HG02885 (cell line): ENCODE measurements around the gene MIS18A.
"Not testable (repeated sequence)": the region's sequence is repeated elsewhere in the genome, so short reads cannot be mapped to it uniquely, and the experiment has no call there.

Experiments
- ATAC-seq: cut with Tn5 transposase; IDR thresholded peaks from one replicate; pipeline ENCODE4 v1.9.1; 2021; ENCODE audit warnings: mild to moderate bottlenecking; ENCODE audit not compliant: unreplicated experiment, poor library complexity

Gene MIS18A, protein sequence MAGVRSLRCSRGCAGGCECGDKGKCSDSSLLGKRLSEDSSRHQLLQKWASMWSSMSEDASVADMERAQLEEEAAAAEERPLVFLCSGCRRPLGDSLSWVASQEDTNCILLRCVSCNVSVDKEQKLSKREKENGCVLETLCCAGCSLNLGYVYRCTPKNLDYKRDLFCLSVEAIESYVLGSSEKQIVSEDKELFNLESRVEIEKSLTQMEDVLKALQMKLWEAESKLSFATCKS

DNA sequence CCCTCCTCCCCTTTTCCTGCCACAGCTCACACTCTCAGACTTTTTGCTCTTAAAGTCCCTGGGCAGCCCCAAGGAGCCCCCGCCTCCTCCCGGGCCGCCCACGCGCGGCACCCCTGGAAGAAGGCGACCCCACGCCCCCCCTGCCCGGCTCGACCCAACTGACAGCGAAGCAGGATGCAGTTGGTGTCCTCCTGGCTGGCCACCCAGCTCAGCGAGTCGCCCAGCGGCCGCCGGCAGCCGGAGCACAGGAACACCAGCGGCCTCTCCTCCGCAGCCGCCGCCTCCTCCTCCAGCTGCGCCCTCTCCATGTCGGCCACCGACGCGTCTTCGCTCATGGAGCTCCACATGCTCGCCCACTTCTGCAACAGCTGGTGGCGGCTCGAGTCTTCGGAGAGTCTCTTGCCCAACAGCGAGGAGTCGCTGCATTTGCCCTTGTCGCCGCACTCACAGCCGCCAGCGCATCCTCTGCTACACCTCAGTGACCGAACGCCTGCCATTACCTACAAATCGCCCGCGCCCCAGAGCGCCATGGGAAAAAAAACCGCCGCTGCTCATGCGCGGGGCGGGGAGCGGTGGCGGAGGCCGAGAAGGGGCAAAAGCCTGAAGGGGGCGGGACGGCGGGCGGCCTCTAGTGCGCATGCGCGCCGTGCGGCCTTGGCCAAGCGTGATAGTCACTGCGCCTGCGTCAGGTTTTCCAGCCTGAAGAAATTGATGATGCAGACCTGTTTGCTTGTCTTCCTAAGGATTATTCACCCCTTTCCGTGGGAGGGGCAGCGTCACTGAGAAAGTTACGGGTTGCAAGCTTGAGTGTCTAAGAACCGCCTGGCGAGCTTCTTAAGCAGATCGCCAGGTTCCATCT, at the start of gene MIS18A:
TSS of gene MIS18A (minus strand) at position 532 of the 859 bp plus-strand sequence. CDS start at position 497, 35 bp downstream.
- ATAC-seq = peak; percentile 93

DNA sequence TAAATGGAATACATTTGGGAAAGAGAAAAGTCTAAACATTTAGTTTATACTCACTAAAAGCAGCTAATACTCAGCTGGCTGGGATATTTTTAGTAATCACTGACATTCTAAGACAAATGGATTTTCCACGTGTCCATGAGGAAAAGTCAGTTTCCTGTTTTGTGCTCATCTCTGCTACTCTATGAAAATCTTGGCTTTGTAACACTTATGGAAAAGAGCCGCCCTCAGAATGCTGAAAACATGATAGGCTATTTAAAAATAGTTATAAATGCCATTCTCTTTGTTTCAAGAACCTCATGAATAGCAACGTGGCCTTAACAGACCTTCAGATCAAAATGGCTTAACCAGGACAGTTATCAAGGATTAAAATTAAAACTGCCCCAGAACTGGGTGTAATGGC, 49.7 kb upstream of the MIS18A start:
- no peak for ATAC-seq

DNA sequence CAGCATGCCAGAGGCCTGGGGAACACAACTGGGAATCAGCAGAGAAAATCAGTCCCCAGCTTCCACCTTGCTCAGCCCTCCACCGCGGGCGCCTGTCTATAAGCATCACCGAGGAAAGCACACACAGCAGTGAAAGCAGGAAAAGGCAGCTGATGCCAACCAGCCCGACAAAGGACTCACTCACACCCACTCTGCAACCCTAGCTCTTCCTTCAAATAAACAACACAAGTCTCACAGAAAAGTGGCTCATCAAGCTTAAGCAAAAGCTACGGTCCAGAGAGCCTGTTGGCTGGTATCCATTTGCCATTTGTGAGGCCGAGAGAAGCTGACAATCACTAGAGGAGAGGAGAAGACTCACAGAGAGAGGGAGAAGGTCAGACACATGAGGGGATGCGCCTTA, 46.9 kb upstream of the MIS18A start:
- no peak for ATAC-seq

DNA sequence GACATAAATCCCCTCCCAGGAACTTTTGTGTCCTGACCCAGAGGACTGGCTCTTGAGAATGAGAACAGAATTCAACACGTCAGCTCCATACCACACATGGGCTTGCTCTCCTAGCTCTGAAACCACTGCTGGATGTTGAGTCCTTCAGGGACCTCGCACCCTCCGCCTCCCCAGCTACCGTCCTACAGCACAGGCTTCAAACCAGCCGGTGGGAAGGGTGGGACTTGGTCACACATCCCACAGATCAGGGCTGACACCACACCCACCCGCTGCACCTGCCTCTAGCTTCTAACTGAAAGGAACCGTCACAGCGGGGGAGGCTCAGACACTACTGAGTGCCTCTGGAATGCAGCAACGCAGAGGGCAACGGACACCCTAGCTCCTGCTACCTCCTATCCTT, 43.8 kb upstream of the MIS18A start:
- no peak for ATAC-seq

DNA sequence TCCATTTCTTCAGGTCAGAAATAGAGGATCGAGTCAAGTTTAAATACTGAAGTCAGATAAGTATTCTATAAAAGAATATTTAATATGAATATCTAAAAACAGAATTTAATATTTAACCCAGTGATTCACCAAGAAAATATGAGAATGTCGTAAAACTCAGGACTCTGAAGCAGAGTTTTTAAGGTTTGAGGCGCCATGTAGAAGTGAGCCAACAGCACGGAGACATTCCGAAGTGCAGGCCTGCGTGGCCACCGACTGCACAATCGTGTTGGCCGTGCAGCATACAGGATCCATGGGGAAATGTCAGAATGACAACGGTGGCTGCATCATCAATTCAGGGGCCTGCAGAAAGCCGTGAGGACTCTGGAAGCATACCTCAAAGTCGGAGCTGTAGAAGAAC, 43.3 kb upstream of the MIS18A start:
- no peak for ATAC-seq

DNA sequence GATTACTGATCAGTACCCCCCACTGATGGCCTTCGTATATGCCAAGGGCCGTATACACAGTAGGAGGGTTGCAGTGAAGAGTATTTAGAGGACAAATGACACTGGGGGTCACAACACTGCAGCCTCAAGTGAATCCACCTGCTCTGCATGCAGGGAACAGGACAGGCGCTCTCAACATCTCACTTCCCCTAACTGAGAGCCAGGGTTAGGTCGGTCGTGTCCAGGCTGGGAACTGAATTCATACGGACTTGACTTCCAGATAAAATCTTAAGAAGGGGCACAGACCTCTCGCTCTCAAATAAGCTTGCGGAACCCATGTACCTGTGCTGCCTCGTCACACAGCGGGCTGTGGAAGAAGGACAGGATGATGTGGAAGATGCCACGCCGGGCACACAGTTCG, 42.6 kb upstream of the MIS18A start:
- no peak for ATAC-seq

DNA sequence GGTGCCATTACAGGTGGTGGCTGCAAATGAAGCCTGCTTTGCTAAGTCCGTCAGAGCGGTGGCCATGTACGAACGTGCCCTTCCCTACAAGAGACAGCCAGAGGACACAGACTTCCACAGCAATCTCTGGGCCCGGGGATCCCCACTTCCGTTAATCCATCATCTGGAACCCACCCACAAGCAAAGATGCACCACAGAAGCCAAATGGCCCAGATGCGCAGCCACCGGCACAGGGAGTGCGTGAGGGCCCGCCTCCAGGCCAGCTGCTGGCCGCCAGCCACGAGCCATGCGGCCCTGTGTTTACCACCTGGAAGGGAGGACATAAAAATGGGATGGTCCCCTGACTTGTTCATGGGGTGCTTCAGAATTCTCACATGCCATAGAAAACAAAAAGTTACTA, 41.9 kb upstream of the MIS18A start:
- no peak for ATAC-seq

DNA sequence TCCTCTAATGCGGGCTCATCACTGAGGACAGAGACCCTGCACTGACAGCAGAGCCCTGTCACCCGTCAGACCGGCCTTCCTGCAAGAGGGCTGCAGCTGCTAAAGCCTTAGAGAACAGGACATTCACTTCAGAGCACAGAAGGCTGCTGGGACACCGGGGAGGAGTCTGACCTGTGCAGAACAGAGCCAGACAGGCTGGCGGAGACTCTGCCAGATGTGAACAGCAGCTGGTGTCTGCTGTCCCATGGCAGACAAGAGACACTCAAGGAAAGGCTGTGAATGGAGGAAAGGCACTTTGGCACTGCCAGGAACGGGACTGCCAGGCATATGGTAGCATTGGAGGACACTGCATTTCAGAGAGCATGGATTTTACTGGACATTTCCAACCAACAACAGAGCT, 41.2 kb upstream of the MIS18A start:
- ATAC-seq = no peak

DNA sequence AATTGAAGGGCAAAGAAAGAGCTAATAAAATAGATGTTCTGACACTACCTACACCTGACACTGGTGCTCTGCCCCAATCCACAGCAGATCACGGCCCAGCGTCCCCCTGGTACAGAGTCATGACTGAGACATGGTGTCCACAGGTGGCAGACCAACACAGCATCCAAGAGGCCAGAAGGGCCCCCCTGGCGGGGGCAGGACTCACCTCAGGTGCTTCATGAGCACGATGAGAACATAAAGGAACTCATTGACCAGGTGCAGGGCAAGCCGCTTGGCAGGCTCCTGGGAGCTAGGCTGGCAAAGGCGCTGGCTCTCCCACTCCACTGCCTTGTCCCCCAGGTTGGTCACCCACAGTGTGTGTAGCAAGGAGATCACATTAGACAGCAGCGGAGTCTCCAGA, 40.2 kb upstream of the MIS18A start:
- no peak for ATAC-seq

DNA sequence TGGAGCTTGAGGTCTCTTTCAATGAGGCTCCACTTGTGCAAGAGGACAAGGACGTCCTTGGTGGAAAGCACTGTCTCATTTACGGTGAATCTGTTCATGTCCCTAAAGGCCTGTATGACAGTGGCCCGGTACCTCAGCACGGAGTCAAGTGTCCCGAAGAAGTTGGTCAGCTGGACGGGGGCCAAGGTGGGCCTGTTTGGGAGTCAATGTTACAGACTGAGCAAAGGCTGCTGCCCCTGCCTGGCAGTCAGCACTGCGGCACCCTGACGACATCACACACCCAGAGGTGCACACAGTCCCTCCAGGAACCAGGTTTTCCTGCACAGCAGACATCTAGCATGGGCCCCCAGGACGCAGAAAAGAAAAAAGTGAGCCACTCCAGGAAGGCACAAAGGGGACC, 38.9 kb upstream of the MIS18A start:
- ATAC-seq = no peak

DNA sequence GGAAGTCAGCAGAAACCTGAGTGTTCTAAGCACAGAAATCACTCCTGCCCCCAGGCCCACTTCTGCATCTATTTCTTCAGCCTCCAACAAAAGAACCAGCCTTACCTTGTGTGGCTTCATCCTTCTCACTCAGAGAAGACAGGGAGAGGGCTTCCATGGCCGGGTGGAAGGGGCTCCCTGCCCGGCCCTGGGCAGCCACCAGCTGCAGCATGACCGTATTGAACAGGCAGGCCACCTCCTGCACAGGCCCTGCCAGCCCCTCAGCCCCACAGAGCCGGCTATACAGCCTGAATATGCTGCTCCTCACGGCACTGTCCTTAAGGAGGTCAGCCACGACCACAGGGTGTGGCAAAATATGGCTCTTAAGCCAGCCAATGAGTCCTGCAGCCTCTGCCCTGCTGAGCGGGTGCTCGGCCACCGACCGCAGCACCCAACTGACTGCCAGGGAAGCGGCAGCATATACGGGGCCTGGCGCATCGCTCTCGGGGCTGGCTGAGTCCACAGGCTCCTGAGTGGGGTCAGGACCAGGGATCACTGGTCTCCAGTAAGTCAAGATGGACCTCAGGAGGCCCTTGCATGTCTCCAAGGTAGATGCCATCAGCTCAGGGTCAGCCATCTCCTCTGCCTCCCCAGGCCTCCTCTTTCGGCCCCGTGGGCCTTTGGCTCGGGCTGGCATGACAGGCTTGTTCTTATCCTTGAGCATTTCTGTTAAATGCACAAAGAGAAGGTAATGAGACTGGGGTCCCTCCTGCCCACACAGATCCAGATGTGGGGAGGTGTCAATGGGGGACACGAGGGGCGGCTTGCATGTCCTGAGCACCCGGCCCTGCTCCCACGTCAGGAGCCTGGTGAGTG, 37.7 kb upstream of the MIS18A start:
- ATAC-seq = no peak

DNA sequence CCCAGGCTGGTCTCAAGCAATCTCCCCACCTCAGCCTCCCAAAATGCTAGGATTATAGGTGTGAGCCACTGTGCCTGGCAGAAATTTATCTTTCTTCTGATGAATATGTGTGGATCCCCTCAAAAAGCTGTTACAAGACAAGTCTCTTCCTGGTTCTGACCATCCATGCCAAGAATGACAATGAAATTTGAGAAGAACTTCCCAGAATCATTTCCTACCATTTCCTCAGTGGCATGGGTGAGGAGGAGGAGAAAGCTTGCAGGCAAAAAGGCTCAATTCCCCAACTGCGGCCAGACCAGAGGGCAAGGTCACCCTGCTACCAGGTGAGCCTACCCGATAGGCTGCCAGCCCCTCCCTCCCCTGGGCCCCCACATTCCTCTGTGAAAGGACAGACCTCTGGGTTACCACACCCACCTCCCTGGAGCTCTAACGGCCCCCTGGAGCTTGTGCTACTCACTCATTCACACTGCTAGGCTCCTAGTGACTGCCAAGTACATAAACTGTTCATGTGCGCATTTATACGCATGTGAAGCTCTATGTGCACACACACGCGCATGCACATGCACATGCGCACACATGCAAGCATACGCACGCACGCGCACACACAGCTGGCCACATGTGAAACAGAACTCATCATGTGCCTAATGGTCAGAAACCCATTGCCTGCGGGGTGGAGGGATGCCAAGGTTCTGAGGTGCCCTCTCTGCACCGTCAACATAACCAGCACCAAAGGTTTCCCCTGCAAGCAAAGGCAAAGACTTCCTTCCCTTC, 36.8 kb upstream of the MIS18A start:
- ATAC-seq = no peak

DNA sequence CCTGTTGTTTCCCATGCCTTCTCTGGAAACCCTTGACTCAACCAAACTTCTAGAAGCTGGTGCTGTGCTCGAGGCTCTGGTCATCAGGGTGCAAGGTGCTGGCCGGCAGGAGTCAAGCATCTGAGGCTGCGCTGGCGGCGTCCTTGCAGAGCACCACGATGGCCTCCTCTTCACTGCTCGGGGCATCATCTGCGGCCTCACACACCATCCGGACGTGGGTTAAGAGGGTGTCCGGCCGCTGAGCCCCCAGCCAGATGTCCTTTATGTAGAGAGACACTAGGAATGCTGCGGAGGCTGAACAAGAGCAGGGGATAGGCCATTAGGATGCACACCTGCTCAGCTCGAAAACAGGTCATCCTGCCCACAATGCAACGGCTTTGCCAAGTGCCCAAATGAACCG, 36.0 kb upstream of the MIS18A start:
- ATAC-seq = no peak

DNA sequence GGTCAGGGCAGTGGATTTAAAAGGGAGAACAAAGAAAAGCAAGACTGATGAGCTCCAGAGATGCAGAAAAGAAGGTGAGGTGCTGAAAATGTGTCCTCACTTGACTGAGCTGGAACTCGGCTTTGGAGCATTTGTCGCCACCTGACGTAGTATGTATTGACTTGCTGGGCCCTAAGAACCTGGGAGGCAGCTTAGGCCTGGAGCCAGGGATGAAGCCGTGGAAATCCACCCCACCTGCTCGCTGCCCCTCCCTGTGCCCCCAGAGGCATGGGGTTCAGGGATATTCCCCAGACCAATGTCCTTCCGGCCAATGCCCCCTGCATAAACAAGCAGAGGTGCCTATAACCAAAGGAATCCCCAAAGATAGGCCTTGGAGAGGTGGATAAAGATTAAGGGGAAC, 34.1 kb upstream of the MIS18A start:
- no peak for ATAC-seq

DNA sequence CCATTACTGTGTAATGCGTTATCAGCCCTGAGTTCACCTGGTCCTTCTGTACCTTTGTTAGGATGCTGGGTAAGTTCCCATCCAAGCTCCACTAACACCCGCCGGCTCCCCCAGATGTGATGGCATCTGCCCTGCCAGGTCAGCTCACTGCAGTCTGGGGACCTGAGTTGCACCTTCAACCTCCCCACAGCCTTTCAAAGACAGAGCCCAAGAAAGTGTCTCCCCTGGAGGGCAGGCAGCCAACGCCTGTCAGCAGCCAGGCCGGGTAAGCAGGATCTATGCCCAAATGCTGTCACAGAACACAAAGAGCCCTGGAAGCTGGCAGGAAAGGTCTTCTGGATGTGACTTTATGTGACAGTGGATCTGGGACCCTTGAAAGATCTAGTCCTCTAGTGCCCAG, 33.5 kb upstream of the MIS18A start:
- no peak for ATAC-seq

DNA sequence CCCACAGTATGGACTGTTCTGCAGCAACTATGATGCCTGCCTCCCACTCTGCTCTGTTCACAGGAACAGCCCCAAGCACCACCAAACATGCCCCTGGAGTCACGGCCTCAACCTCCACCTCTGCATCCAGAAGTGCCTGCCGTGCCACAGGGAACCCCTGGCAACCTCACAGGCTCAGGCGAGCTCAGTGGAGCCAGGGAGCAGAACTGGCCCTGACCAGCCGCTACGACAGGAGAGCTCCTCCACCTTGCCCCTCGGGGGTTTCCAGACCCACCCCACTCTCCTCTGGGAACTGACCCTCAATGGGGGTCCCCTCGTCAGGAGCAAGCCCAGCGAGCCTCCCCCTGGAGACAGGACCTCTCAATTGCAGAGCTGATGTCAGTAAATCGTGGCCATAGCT, 32.8 kb upstream of the MIS18A start:
- no peak for ATAC-seq

DNA sequence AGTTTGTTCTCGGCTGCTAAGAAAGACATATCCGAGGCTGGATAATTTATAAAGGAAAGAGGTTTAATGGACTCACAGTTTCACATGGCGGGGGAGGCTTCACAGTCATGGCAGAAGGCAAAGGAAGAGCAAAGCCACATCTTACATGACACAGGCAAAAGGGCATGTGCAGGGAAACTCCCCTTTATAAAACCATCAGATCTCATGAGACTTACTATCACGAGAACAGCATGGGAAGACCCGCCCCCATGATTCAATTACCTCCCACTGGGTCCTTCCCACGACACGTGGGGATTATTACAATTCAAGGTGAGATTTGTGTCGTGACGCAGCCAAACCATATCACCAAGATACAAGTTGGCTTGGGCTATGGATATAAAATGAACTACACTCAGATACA, 32.1 kb upstream of the MIS18A start:
- ATAC-seq = not testable (repeated sequence)

DNA sequence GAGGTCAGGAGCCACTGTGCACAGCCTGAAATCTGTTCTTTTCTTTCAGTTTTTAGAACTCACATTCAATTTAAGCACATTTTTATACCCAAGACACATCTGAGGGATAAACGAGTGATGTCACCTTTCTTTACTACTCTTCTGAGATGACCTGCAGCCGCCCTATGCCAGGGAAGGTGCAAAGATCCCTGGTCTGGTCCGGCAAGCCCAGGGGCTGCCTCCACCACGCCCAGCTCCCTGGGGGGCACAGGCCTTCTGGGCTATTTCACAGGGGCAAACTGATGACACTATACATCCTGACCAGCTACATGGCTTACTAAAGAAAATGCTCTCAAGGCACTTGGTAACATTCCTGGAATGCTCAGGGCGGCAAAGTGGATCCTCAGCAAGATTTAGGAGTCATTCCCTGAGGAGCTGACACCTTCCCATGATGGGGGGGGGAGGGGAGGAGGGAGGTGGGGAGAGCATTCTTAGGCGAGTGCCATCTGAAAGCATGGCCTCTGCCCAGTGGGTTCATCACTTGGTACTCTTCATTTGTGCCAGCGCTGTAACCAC, 31.1 kb upstream of the MIS18A start:
- ATAC-seq = no peak

DNA sequence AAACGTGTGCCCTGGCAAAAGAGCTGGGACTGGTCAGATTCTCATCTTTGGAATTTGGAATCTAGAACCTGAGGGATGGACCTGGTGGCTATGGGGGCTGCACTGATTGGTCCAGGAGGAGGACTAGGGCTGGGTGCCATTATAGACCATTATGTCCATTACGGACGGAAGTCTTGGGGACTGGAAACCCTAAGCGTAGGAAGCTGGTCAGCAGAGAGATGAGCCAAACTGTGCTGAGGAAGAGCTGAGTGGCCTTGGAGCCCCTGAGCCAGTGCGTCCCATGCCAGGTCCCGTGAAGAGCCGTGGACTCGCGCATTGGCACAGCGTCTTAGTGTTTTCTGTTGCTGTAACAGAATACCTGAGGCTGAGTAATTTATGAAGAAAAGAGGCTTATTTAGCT, 29.8 kb upstream of the MIS18A start:
- ATAC-seq = no peak

DNA sequence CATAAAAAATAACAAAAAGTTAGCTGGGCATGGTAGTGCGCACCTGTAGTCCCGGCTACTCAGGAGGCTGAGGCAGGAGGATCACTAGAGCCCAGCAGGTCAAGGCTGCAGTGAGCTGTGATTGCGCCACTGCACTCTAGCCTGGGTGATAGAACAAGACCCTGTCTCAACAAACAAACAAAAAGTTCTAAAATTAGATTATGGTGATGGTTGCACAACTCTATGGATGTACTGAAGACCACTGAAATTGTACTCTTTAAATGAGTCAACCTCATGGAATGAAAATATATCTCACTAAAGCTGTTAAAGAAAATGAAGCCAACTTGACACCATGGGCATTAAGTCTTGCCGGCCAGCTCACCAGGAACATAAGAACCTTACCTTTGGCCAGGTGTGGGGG, 28.9 kb upstream of the MIS18A start:
- ATAC-seq = no peak
